NCI-H1417 treated with DMSO at 0.1 percent for 48 hours (cell line): Measurements from ENCODE around the gene REPIN1.
A peak's percentile ranks its signal among the peaks of the same experiment; 100 is the strongest.

ENCODE experiments used
- DNase-seq: peaks from one replicate; lab custom pipeline; 2025; lab: John Stamatoyannopoulos, UW

REPIN1 gene

DNA sequence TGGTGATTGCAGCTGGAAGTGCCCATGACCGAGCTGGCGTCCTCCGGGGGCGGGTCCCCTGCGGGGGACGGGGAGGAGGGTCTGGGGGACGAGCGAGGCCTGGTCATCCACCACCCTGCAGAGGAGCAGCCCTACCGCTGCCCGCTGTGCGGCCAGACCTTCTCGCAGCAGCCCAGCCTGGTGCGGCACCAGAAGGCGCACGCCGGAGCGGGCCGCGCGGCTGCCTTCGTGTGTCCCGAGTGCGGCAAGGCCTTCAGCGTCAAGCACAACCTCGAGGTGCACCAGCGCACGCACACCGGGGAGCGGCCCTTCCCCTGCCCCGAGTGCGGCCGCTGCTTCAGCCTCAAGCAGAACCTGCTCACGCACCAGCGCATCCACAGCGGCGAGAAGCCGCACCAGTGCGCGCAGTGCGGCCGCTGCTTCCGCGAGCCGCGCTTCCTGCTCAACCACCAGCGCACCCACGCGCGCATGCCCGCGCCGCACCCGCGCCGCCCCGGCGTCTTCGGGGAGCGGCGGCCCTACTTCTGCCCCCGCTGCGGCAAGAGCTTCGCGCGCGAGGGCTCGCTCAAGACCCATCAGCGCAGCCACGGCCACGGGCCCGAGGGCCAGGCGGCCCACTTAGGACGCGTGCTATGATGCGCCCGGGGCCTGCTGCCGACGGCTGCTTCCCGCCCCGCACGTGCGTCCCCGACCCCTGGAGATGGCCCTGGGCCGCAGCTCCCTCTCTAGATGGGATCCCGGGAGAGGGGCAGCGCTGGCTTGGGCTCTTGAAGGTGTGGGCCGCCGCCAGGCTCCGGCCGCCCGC, 39.2 kb downstream of the REPIN1 start:
- DNase-seq = no peak

DNA sequence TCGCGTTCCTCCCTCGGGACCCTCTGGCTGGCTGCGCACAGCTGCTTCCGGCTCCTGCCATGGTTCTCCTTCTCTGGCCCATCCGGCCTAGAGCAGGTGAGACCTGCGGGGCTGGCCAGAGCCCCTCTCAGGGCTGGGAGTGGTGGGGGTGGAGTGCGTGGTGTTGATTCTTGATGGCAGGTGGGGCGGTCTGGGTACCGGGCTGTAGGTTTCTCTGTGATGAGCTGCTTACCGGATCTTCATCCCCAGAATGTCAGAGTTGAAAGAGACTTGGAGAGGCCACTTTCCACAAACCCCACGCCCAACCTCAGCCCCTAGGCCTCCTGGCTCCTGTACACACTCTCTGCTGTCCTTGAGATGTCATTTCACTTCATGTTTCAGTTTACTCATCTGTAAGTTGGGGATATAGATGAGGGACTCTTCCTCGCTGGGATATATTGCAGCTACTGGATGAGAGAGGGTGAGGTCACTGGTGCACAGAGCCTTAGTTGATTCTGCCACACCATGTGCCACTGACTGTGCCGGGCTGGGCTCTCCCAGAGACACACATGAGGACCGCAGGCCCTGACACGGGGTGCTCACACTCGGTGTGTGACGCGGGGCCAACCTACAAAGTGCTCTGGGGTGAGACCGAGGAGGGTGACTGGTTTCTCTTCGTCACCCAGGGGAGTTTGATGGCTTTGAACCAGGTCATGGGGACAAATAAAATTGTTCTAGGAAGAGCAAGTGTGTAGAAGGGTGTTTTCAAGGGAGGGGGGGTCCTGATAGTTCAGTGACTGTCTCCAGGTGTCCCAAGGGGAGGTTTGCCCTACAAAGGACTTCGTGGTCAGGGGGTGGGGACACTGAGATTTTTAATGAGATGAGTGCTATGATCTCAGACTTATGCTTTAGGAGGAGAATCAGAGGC, 40.0 kb downstream of the REPIN1 start:
- DNase-seq = no peak

DNA sequence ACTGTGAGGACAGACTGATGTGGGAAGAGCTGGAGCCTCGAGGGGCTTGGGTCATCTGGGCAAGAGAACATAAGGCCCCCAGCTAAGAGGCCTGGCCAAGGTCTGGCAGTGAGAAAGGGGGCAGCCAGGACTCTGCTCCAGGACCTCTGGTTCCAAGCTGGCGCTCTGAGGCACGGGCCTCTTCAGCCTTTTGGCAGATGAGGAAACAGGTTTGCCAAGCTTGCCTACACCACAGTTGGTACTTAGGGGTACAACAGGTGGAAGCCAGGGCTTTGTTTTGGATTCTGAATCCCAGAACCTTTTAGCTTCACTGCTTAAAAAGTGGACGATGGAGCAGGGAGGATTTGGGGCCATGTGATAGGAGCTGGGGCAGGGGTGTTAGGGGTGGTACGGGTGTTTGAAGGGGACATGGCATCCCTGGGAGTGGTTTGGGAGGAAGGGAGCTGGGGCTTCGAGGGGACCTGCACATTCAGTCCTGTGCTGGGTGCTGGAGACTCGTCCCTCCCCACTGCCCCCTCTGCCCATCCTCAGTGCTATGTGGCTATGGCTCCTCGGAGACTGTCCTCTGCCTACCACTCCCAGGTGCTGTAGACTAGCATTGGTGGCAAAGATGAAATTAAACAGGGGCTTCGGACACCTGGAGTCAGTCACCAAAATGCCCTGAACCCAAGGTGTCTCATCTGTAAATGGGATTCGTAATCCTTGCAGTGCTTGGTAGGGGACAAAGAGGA, 40.8 kb downstream of the REPIN1 start:
- DNase-seq = no peak

DNA sequence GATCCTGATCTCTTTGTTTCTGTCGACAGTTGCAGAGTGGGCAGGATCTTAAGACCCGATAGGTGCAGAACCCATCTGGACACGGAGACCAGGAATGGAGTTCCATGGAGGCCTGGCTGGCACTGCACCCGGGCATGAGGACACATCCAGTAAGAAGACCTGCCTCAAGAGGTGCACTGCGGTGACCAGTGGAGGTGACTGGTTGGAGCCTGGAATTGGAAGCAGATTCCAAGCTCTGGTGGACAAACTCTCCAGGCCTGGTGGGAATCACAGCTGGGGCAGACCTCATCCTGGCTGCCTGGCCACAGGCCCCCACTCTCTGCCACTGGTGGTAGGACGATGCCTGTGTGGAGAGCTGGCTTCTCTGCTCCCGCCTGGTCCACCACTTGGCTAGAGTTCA, 41.5 kb downstream of the REPIN1 start:
- DNase-seq = no peak

DNA sequence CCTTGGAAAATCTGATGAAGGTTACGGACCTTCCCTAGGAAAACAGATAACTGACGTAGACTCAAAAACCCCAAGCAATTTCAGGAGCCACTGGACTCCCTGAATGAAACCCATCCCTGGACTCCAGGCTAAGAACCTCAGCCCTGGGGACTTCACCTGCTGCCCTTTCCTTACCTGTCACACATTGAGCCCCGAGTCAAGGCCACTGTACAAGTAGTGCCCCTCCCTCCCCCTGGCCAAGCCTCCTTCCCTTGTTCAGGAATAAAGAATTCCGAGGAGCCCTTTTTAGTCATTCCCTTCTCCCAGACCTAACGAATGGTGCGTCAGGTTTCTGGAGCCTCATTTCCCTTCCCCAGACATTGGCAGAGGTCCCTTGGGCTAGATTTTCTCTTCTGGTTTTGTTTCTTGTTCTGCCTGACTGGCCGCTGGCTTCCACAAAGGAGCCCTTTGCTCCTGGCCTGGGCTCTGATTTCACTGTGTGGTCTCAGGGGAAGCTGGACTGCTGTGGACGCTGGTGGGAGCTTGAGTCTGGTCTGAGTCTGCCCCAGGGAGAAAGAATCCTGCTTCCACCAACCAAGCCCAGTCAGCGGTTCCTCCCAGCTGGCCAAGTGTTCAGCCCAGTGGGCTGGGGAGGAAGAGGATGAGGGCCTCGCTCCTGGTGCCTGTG, 42.2 kb downstream of the REPIN1 start:
- no peak for DNase-seq

- DNase-seq = no peak
These were observed 43.0 kb downstream of the REPIN1 start for GRCh38 chr7:150411606-150412005.

- no peak for DNase-seq
These were observed 43.4 kb downstream of the REPIN1 start for GRCh38 chr7:150412016-150412415.

- DNase-seq = no peak
These were observed 44.2 kb downstream of the REPIN1 start for GRCh38 chr7:150412518-150413488.

- DNase-seq = no peak
These were observed 45.0 kb downstream of the REPIN1 start for GRCh38 chr7:150413640-150414081.

DNA sequence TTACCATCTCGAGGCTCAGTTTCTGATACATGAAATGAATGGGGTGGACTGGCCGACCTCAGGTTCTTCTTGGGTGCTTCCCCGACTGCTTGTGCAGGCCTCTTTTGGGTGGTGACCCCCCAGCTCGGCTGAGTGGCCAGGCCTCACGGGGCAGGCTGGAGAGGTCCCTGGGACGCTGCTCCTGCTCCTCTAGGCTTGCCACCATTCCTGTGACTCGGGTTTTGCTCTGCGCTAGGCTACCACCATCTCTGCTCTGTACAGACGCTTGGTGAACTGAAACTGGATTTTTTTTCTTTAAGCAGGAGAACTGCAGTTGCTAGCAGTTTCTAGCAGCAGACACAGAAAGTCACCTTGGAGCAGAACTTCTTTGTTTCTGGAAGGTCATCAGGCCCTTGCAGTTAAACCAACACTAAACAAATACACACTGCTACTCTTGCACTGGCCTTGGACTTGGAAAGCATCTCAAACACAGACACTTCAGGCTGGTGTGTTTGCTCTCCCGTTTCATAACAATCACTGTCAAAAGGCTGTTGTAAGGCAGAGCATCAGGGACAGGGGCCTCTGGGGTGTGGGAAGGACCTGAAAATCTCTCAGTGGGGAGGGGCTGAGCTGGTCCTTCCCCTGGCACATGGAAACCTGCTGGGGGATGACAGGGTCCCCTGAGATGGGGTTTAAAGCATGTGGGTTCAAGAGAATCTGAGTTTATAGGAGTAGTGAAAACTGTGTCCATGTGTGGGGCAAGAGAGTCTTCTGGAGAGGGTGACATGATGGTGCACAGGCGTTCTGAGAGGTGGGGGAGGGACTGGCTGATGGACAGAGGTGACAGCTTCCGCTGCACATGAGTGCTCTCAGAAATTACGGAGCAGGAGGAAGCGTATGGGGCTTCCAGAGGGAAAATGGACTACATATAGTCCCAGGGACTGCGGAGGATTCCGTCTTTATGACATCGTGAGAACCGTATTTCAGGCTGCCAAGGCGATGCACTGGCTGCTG, 46.8 kb downstream of the REPIN1 start:
- DNase-seq = no peak

- DNase-seq = no peak
These were observed 48.6 kb downstream of the REPIN1 start for GRCh38 chr7:150417239-150417638.

DNA sequence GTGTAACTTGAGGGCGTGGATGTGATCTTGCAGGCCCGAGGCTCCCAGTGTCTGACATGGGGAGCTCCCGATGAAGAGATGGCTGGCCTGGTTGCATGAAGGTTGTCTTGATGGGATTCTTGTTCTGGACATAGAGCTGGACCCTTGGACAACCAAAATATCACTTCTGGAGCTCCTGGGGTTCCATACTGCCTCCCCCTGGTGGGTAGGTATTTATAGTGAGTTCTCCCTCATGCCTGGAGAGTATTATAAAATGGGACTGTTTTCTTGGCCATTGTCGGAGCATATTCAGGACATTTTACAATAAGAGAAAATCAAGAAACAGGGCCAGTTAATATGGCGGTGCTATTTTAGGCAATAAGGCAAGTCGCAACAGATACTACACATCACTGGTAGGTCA, 49.2 kb downstream of the REPIN1 start:
- no peak for DNase-seq

GRCh38 chr7:150420242-150420641, 51.6 kb downstream of the REPIN1 start:
- no peak for DNase-seq

DNA sequence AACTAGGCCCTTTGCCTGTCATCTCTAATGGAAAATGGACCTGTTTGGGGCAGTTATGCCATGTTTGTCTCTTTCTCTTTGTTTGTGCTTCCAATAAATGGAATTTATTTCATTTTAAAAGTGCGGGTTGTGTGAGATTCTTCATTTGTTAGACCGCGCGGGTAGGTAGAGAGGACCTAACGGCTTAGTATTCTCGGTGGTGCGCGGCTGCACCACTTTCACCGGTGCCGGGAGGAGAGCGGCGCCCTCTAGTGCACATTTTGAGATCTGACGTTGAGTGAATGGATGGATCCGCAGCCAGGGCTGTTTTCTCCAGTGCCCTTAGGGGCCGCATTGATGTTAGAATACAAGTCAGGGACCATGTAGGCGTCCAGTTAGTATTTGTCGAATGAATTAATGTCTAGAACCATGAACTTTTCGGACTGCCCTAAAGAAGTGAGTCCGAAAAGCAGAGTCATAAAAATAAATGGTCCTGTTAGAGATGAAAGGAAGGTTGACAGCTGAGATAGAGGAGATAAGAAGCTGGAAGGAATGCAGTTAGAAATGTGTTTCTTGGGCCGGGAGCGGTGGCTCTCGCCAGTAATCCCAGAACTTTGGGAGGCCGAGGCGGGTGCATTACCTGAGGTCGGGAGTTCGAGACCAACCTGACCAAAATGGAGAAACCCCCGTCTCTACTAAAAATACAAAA, 52.5 kb downstream of the REPIN1 start:
- DNase-seq = peak; percentile 4

- no peak for DNase-seq
These were observed 53.2 kb downstream of the REPIN1 start for GRCh38 chr7:150421831-150422230.
